Right lobe of liver (tissue), 4 donors: ENCODE results near the gene DDX10.

Source experiments
- POLR2A ChIP-seq: fragments of 450-650 bp; IDR thresholded peaks from one replicate; pipeline ENCODE4 v1.6.1; 2017; ENCODE audit warnings: antibody characterized with exemption, mild to moderate bottlenecking
- TF ChIP-seq, protein P1 (sequence below), 4 donors: fragments of 200-600 bp in 3 of 4; fragments of 450-650 bp in 1 of 4; IDR thresholded peaks; one replicate each; pipeline versions ENCODE4 v1.5.1 to v1.8.0; 2016 to 2022; ENCODE audit warnings: antibody characterized with exemption in 4 of 4, mild to moderate bottlenecking in 2 of 4
- donor health status: DM: no; HTN: no; CAD: no.
- donor health status: DM: no; HTN: no; CAD: no.
- donor health status: DM: no; HTN: yes; CAD: no.

DNA sequence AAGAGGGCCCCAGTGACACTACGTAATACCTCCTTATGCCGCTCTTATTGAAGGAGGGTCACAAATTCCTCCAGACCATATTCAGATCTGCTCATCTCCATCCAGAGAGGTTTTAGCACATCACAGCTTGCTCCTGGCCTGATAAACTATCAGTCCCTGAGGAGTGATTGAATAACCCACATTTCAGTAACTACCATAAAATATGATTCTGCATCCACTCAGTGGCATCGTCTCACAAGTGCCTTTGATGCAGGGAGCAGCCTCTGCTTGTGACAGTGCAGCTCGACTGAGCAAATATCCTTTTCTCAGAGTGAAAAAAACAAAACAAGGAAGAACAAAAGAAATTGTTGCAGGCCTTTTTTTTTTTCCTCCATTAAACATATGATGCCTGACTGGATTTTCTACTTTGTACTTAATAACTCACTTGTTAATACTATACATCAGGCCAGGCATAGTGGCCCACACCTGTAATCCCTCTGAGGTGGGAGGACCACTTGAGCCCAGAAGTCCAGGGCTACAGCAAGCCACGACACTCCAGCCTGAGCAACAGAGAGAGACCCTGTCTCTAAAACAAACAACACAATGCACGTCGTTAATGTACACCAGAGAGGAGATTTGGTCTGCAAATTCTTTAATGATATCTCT is 64.5 kb downstream of the DDX10 start:
- TF ChIP-seq, protein P1, sequence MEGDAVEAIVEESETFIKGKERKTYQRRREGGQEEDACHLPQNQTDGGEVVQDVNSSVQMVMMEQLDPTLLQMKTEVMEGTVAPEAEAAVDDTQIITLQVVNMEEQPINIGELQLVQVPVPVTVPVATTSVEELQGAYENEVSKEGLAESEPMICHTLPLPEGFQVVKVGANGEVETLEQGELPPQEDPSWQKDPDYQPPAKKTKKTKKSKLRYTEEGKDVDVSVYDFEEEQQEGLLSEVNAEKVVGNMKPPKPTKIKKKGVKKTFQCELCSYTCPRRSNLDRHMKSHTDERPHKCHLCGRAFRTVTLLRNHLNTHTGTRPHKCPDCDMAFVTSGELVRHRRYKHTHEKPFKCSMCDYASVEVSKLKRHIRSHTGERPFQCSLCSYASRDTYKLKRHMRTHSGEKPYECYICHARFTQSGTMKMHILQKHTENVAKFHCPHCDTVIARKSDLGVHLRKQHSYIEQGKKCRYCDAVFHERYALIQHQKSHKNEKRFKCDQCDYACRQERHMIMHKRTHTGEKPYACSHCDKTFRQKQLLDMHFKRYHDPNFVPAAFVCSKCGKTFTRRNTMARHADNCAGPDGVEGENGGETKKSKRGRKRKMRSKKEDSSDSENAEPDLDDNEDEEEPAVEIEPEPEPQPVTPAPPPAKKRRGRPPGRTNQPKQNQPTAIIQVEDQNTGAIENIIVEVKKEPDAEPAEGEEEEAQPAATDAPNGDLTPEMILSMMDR (IDR thresholded peaks at IDR 0.05) = no peak
- no peak for TF ChIP-seq POLR2A
